AG04450 (cell line): ENCODE data around the gene THOC5. TPM values are rescaled to one million over a fixed set of nuclear protein-coding genes. Genes with fewer than 3 reads are reported as not detected.

Experiments
- CTCF ChIA-PET: fragments of 300-600, 350-600 bp; formaldehyde crosslinking; extraction: SDS; loops from one replicate; lab custom pipeline; 2022; ENCODE audit warnings: antibody characterized with exemption, inconsistent platforms; lab: Charles Lee
- POLR2A ChIA-PET: fragments of 350-600 bp; formaldehyde crosslinking; extraction: SDS; loops from one replicate; lab custom pipeline; 2021; ENCODE audit warnings: antibody characterized with exemption, inconsistent platforms; lab: Yijun Ruan, JAX
- DNase-seq: peaks from one replicate; pipeline ENCODE4 v3.0.0-alpha.2; 2011; ENCODE audit warnings: low read depth, low spot score
- H3K27ac ChIP-seq: one replicate; pipeline ENCODE4 v1.5.1; 2012; ENCODE audit warnings: low read depth, low read length, control low read depth
- H3K27me3 ChIP-seq: one replicate; pipeline ENCODE4 v1.6.0; 2012; ENCODE audit warnings: low read length; ENCODE audit not compliant: control insufficient read depth, insufficient read depth
- H3K4me3 ChIP-seq: 2 replicates; pipeline ENCODE4 v1.5.1; 2011; ENCODE audit warnings: mild to moderate bottlenecking, low read depth, low read length, control low read depth
- H3K9me3 ChIP-seq: 2 replicates; pipeline ENCODE4 v1.5.1; 2012; ENCODE audit warnings: low read length; ENCODE audit not compliant: control insufficient read depth, insufficient read depth
- CTCF ChIP-seq: IDR thresholded peaks from 2 replicates; pipeline ENCODE4 v1.5.1; 2011; ENCODE audit warnings: low read depth, low read length, control low read depth, inconsistent platforms
- polyA plus RNA-seq: library from polyadenylated mRNA; depleted of rRNA; stranded (reverse); fragments of >200 nt; gene quantifications from 2 replicates; pipeline ENCODE4 v1.2.3, GENCODE V29; 2011

THOC5 gene
- polyA plus RNA-seq, 1 experiment, result 93.7 TPM

GRCh38 chr22:29485448-29485847, 68.1 kb downstream of the THOC5 start:
- DNase-seq, result no peak
- TF ChIP-seq CTCF, result no peak
- ChIA-PET CTCF (interaction anchor here (0.6 to 1.2 kb wide), 2 partner anchors 13 to 14 kb away, joined by 5 to 8 read pairs; no protein-coding TSS in a partner anchor), POLR2A (no interaction called here)
- H3K27ac ChIP-seq, result no peak overlapping the region
- H3K9me3 ChIP-seq, result no peaks in the 10 kb centered on the region; the same call in 1 of the 2 replicates
- H3K27me3 ChIP-seq, result peaks cover 15% of the 10 kb centered on the region
- H3K4me3 ChIP-seq, result no peak overlapping the region

- DNase-seq, result no peak
- no peaks in the 10 kb centered on the region; the same call in 1 of the 2 replicates for H3K9me3 ChIP-seq
- POLR2A ChIA-PET, result no interaction called here
- CTCF ChIA-PET, result interaction anchor here (0.6 to 1.2 kb wide), 3 partner anchors 13 to 14 kb away, joined by 3 to 8 read pairs (median 5); no protein-coding TSS in a partner anchor
- no peak for TF ChIP-seq CTCF
- H3K27me3 ChIP-seq, result peaks cover 21% of the 10 kb centered on the region
- no peak overlapping the region for H3K27ac ChIP-seq
- H3K4me3 ChIP-seq, result no peak overlapping the region
Measured at GRCh38 chr22:29484642-29485041, 68.9 kb downstream of the THOC5 start.

GRCh38 chr22:29483254-29483653, 70.3 kb downstream of the THOC5 start:
- ChIA-PET POLR2A (no interaction called here), CTCF (no interaction called here)
- no peak for DNase-seq
- Histone ChIP-seq H3K27me3 (peaks cover 35% of the 10 kb centered on the region), H3K9me3 (no peaks in the 10 kb centered on the region; the same call in 1 of the 2 replicates), H3K4me3 (no peak overlapping the region), H3K27ac (no peak overlapping the region)
- TF ChIP-seq CTCF, result no peak

- POLR2A ChIA-PET, result interaction anchor here (0.6 kb wide), 1 partner anchor 997 kb away, joined by 3 read pairs; no protein-coding TSS in a partner anchor
- CTCF ChIA-PET, result interaction anchor here (0.6 kb wide), 1 partner anchor 10 kb away, joined by 3 read pairs; no protein-coding TSS in a partner anchor
Measured at GRCh38 chr22:29482726-29483125, 70.8 kb downstream of the THOC5 start.

More at GRCh38 chr22:29482726-29483125, 70.8 kb downstream of the THOC5 start:
- H3K9me3 ChIP-seq, result no peaks in the 10 kb centered on the region; the same call in 1 of the 2 replicates
- no peak for TF ChIP-seq CTCF
- H3K27ac ChIP-seq, result no peak overlapping the region
- H3K4me3 ChIP-seq, result no peak overlapping the region
- no peak for DNase-seq
- peaks cover 41% of the 10 kb centered on the region for H3K27me3 ChIP-seq
